HL-60 (cell line): ENCODE data around the gene SHC3.

Experiments
- POLR2AphosphoS5 ChIP-seq: IDR thresholded peaks from 2 replicates; pipeline ENCODE4 v1.6.1; 2012; ENCODE audit warnings: low read depth
- TF ChIP-seq, protein P1 (sequence below): IDR thresholded peaks from one replicate; pipeline ENCODE4 v1.5.1; 2011; ENCODE audit warnings: low read length, control low read depth, inconsistent platforms; ENCODE audit not compliant: insufficient read depth
- TF ChIP-seq, protein P2 (sequence below): IDR thresholded peaks from 2 replicates; pipeline ENCODE4 v1.6.1; 2012; ENCODE audit warnings: low read depth; ENCODE audit not compliant: insufficient replicate concordance

DNA sequence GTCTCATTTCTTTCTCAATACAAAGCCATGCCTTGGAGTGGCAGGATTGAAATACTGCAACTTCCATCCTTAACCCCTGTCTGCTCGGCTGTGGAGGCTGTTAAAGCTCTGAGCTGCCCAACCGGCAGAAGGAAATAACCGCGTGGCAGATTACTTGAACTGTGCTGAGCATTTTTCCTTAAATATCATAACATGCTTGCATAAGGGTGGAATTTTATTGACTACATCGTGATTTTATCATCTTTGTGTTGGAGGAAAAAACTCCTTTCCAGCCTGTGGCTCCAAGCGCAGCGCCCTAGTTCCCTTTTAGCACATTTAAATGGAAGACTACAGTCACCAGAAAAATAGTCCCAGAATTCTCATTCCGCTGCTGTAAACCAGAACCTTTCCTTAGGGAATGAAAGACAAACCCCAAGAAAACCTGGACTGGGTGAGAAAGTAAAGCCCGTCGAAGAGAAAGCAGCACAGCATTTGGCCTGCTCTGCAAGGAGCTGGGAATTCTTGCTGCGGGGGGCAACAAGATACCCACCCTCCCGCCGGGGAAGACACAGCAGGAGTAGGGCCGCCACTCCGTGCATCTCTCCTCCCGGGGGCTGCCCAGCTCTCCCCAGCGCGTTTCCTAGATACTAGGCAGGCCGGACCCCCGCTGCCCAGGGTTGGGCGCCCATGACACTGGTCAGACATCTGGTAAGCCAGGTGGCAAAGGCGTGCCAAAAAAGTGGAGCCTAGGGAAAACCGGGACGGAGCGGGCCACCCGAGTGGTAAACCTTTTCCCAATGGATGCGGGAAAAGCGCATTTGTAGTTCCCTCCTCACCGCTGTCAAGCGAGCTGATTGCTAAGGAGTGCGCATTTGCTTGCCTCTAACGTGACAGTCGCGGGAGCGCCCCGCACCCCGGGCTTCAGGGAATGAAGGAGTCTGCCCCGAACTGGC is 1.3 kb downstream of the SHC3 start:
- TF ChIP-seq, protein P1, sequence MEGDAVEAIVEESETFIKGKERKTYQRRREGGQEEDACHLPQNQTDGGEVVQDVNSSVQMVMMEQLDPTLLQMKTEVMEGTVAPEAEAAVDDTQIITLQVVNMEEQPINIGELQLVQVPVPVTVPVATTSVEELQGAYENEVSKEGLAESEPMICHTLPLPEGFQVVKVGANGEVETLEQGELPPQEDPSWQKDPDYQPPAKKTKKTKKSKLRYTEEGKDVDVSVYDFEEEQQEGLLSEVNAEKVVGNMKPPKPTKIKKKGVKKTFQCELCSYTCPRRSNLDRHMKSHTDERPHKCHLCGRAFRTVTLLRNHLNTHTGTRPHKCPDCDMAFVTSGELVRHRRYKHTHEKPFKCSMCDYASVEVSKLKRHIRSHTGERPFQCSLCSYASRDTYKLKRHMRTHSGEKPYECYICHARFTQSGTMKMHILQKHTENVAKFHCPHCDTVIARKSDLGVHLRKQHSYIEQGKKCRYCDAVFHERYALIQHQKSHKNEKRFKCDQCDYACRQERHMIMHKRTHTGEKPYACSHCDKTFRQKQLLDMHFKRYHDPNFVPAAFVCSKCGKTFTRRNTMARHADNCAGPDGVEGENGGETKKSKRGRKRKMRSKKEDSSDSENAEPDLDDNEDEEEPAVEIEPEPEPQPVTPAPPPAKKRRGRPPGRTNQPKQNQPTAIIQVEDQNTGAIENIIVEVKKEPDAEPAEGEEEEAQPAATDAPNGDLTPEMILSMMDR, result no peak
- TF ChIP-seq, protein P2, sequence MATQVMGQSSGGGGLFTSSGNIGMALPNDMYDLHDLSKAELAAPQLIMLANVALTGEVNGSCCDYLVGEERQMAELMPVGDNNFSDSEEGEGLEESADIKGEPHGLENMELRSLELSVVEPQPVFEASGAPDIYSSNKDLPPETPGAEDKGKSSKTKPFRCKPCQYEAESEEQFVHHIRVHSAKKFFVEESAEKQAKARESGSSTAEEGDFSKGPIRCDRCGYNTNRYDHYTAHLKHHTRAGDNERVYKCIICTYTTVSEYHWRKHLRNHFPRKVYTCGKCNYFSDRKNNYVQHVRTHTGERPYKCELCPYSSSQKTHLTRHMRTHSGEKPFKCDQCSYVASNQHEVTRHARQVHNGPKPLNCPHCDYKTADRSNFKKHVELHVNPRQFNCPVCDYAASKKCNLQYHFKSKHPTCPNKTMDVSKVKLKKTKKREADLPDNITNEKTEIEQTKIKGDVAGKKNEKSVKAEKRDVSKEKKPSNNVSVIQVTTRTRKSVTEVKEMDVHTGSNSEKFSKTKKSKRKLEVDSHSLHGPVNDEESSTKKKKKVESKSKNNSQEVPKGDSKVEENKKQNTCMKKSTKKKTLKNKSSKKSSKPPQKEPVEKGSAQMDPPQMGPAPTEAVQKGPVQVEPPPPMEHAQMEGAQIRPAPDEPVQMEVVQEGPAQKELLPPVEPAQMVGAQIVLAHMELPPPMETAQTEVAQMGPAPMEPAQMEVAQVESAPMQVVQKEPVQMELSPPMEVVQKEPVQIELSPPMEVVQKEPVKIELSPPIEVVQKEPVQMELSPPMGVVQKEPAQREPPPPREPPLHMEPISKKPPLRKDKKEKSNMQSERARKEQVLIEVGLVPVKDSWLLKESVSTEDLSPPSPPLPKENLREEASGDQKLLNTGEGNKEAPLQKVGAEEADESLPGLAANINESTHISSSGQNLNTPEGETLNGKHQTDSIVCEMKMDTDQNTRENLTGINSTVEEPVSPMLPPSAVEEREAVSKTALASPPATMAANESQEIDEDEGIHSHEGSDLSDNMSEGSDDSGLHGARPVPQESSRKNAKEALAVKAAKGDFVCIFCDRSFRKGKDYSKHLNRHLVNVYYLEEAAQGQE, result no peak
- TF ChIP-seq POLR2AphosphoS5, result no peak
